NCI-H1105 treated with DMSO at 0.1 percent for 48 hours (cell line): Measurements from ENCODE around the gene DGAT2.

Source experiments
- DNase-seq: peaks from one replicate; lab custom pipeline; 2025; lab: John Stamatoyannopoulos, UW

The DGAT2 gene

DNA sequence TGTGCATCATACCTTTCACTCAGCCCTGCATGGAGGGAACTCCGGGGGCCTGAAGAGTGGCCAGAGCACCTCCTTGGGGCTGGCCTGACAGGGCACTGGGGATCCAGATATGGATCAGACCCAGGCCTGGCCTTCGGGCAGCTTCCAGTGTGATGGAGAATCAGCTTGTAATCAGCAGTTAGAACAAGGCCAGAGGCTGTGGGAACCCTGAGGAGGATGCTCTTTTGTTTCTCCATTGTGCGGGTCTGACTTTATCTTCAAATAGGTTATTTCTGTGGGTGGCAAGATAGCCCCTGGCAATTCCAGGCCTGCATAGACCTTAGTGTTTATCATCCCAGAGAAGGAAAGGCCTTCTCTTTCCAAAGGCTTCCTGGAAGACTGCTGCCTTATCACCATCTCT, 12.3 kb downstream of the DGAT2 start:
- DNase-seq, result no peak

DNA sequence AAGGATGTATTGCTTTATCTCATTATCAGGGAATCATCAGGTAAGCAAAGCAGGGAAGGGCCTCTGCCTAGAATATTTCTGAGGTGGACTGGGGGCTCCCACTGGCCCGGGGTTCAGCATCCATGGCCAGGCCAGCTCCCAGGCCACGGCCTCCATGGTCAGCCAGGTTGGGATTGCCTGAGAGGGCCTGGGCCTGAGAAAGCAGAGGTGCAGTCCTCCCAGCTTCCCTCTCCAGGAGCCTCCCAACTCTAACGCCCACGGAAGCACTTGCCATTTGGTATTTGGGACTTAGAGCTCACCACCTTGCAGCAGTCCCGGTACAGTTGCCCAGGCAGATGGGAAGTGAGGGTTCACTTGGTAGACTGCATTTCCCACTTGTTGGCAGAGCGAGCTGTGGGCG, 12.7 kb downstream of the DGAT2 start:
- DNase-seq, result no peak

DNA sequence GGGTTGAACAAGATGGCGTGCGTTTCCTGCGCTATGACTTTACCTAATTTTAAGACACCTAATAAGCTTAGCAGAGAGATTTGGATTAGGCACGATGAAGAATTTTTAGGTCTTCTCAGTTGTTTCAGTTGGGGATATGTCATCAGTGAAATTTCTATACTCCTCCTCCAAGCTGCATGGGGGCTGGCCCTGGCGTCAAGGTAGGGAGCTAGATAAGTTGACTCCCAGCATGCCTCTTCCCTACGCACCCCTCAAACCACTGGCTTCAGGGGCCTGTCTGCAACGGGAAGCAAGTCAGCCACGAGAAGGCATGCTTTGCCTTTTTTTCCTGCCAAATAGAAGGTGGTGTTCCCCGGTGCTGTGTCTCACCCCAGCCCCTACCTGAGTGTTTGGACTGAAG, 13.3 kb downstream of the DGAT2 start:
- no peak for DNase-seq

DNA sequence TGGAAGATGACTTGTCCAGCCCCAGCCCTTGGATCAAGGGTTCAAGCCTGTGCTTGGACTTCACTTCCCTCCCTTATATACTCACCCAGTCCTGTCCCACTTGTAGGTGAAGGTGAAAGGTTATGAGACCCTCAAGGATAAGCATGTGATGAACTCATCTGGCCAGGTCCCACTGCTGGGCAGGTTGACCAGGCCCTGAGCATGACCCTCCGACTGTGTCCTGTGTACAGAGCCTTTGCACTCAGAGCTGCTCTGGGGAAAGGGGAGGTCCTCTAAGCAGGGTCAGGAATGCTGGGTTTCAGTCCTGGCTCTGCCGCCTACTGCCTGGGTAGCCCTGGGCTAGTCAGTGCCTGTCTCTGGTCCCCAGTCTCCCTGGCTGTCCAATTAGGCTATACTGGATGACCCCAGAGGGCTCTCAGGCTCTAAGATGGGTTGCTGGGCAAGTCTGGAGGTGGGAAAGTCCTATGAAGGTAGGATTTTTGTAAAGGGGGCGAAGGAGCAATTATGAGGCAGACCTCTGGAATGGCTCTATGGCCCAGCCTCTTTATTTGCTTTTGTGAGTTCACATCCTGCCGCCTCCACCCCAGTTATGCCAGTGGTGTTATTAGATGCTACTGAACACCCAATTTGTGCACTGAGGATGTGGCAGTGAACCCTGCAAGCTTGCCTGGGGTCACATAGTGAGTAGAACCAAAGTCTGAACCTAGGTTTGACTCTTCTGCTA, 14.1 kb downstream of the DGAT2 start:
- DNase-seq, result no peak

DNA sequence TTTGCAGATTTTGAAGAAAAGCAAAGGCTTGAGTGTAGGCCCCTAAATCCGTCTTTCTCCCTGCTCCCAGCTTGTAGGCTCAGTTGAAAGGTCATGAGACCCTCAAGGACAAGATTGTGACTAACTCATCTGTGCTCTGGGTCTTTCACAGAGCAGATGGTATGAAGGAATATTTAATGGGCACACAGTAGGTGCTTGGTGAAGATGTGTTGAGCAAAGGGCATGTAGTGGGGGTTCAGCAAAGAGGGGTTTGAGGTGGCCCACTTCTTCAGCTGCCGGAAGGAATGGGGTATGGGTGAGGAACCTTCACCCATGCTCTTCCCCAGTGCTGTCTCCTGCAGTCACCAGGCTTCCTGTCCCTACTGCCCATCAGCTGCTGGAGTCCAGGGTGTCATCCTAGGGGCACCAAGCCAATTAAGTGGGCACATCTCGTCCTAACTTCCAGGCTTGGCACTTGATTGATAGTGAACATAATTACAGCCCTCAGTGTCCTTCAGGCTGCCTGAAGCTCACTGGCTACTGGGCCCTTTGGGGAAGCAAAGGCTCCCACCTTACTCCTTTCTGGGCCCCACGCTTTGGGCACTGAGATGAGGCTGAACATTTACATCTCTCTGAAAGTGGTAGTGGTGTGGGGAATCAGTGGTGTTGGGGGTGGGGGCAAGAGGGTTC, 15.0 kb downstream of the DGAT2 start:
- DNase-seq, result no peak

DNA sequence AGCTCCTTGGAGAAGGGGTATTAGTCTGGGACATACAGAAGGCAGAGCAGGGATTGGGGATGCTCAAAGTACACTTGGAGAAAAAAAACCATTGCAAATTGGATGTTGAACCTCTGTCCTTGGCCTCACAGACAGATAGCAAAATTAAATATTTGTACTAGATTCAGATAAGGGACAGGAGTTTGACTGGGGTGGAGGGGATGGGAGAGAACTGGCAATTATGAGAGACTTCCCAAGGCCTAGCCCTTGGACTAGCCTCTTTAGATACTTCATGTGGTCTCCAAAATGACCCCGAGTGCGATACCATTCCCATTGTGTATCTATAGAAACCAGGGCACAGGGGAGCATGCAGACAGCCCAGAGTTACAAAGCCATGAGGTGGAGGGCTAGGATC, 15.5 kb downstream of the DGAT2 start:
- no peak for DNase-seq

DNA sequence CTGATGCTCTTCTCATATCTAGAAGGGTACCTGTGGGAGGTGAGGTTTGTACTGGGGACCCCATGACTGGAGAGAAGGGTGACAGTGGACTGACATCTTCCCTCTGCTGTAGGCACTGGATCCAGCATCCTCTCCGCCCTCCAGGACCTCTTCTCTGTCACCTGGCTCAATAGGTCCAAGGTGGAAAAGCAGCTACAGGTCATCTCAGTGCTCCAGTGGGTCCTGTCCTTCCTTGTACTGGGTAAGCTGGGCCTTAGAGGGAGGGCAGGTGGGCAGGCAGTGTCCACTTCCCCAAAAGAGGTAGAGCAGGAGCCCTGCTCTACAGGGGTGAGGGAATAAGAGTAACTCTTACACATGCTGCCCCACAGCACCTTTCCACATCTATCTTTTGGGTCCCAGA, 15.9 kb downstream of the DGAT2 start:
- no peak for DNase-seq

DNA sequence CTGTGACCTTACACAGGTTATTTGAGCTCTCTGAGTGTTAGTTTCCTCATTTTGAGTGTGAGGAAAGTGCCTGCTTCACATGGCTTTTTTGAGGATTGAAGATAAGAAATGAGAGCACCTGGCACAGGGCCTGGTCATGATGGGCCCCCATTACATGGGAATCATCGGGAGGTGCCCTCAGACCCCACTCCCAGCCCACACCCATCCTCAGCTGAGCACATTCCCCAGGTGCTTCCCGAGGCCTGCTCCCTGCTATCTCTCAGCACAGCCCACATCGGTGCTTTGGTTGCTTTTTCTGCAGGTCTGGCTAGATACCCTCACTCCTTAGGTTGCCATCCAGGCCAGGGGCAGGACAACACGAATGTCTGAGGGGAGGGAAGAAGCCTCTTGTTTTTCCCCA, 16.6 kb downstream of the DGAT2 start:
- no peak for DNase-seq

DNA sequence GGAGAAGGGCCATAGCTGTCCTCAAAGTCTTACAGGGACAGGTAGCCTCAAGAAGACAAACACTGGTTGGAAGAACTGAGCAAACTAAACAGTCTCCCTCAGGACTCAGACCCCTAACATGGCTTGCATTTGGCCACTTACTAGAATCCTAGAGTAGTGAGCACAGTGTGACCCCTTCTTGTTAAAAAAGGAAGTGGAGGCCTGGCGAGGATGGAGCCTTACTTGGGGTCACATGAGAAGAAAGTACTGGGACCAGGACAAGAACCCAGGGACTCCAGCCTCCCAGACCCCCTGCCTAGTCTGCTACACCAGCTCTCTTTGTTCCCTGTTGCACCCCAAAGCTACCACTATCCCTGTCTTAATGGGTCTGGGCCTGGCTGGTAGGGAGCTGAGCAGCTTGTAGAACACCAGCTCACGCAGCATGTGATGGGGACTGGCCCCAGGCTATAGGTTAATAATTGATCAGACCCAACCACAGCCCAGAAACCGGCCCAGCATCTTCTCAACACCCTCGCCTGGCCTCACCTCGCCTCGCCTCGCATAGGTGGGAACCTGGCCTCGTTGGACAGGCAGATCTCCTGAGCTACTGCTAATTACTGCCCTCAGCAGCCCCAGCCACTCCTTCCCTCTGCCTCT, 17.6 kb downstream of the DGAT2 start:
- no peak for DNase-seq

DNA sequence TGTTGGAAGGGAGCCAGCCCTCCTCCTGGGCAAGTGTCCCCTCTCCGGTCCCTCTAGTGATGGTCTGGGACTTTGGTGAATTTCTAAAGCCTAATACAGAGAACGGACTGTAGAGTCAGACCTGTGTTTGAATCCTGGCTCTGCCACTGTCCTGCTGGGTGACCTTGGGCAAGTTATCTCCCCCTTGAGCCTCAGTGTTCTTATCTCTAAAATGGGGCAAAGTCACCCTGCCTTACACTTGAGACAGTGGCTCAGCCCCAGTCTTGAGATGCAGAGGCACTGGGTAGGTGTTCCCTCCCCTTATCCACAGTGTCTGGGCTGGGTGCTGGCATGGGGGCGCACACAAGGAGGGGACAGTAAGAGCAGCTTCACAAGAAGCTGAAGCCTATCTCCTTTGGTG, 20.9 kb downstream of the DGAT2 start:
- DNase-seq, result no peak

DNA sequence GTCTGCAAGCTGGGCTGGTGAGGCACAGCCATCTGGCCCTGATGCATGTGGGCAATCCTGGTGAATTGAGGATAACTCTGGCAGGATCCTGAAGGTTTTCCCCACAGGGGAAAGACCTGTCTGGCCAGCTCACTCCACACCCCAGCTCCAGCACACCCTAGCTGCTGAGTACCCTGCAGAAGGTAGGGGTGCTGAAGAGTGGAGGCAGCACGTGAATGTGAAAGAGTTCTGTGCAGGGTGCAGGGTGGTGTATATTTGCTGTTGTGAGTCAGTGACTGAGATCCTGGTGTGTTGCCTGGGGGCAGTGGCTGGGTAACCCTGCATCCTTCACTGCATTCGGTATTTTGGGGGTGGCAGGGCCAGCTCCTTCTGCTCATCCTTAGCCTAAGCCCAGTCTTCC, 22.4 kb downstream of the DGAT2 start:
- no peak for DNase-seq

DNA sequence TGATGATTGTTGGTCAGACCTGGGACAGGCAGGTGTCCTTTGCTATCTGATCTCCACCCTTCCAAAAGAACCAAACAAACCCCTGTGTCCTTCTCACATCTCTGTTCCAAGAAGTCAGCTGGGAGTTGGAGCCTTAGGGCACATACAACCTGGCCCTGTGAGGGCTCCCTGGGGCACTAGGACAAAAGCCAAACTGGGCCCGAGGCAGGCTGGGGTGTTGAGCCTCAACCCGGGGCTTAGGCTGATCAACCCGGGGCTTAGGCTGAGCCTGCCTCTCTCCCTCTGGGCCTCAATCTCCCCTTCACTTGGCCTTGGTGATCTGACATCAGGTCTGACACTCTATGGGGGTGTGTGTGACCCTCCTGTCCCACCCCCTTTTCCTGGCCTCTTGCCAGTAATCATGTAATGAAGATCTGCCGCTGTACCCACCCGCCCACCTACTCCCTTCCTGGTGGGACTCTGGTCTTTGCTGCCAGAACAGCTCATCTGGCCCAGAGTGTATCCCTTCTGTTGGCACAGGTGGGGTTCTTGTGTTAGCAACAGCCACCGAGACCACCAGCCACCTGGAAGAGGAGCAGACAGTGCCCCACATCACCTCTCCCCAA, 23.7 kb downstream of the DGAT2 start:
- no peak for DNase-seq

DNA sequence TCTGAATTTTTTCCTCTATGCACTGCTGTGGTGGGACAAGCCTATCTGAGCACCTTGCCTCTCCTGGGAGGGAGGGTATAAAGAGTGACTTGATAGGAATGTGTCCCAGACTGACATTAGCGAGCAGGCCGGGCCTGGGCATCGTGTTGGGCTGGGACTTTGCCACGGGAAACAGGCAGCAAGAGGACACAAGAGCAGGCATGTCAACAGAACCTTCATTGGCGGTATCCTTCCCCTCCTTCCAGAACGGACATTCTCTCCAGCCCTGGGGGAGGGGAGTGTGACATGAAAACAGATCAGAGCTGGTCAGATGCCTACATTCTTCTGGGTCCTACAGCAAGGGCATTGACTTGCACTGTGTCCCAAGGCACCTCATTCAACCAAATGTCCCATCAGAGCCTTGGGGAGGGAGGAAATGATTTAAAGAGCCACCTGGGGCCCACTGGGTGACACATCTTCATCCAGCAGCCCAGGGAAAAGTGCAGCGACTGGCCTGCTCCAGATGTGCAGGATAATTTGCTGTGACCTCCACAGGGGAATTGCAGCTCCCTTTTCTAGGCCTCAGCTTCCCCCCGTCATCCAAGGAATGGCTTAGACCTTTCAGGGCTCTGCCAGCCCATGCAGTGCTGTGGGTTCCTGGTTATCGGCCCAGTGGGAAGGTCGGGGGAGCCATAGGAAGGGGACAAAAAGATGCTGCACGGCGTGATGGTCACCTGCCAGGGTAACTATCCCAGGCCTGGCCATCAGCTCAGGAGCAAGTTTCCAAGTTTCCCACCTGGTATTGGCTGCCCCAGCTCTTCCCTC, 24.6 kb downstream of the DGAT2 start:
- no peak for DNase-seq

DNA sequence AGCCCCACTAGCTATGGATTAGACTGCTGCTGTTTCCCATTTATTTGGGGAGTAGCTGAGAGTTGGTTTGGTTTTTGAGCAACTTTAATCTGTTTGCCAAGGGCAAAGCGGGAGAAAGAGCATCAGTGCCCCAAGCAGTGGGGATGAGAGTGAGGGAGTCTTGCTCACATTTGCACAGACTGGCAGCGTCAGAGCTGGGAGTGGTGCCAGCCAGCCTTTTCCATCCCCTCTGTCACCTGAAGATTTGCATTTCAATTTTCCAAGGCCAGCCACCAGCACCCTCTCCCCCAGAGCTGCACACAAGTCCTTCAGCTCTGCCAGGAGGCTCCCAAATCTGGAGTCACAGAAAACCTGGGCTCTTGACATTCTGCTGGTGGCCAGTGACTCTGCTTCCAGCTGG, 25.4 kb downstream of the DGAT2 start:
- DNase-seq, result peak; percentile 38

DNA sequence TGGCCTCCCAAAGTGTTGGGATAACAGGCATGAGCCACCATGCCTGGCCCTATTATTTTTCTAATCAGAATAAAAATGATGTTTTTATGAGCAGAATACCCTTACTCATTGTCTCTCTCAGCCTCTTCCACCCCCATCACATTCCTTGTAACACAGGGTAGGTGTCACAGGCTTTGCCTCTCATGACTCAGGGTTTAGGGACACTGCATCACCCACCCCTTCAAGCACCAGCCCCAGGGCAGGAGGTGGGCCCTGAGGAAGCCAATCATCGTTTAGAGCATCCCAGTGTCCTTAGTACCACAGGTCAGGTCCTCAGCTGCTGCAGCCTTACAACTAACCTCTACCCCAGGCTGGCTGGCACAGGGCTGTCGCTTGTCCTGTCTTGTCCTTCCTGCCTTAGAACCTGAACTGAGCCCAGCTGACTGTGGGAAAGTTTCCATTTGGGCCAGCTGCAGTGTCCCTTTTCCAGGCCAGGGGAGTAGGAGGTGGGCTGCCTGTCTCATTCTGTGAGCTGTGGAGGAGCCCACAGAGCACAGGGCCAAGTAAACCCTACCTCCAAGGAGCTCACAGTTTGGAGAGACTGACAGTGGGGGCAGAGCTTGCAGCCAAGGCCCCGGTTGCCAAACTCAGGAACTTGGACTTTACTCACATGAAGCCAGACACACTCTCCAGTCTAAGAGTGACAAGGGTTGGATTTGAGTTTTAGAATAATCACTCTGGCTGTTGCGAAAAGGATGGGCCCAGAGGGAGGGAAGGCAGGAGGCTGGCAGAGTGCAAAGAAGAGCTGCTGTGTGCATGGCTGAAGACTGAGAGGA, 26.9 kb downstream of the DGAT2 start:
- no peak for DNase-seq

DNA sequence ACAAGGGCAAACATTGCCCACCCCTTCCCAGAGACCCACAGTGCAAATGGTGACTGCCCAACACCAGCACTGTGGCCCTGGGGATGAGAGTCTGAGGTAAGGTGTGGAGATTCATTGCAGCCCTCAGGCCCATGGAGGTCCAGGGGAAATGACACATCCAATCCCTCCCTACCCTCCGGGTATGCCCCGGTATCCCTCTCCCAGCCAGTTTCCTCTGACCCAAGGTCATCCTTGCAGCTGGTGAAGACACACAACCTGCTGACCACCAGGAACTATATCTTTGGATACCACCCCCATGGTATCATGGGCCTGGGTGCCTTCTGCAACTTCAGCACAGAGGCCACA, 27.5 kb downstream of the DGAT2 start:
- no peak for DNase-seq

DNA sequence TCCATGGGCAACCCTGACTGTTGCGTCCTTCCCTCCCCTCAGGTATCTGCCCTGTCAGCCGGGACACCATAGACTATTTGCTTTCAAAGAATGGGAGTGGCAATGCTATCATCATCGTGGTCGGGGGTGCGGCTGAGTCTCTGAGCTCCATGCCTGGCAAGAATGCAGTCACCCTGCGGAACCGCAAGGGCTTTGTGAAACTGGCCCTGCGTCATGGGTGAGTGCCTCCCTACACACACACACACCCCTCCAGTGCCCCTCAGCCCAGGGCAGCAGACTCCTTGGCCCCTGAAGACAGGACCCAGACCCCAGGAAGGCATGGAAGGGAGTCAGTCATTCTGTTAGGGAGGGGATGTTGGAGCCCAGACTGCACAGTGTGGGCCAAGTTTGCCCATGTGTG, 28.5 kb downstream of the DGAT2 start:
- no peak for DNase-seq

DNA sequence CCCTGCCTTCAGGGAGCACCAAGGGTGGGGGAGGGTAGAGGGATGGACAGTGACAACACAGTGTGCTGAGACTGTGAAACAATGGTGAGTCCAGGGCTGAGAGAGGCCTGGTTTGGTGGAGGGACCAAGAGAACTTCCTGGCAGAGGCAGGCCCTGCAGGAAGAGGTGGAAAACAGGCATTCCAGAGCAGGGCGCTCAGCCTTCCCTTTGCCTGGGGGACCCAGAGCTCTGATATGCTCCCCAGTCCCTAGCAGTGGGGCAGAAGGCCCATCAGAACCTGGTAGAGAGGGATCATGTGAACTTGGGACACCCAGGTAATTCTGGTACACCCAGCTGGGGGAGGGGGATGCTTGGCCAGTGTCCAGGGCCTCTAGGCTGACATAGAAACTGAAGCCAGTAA, 29.2 kb downstream of the DGAT2 start:
- DNase-seq, result no peak

DNA sequence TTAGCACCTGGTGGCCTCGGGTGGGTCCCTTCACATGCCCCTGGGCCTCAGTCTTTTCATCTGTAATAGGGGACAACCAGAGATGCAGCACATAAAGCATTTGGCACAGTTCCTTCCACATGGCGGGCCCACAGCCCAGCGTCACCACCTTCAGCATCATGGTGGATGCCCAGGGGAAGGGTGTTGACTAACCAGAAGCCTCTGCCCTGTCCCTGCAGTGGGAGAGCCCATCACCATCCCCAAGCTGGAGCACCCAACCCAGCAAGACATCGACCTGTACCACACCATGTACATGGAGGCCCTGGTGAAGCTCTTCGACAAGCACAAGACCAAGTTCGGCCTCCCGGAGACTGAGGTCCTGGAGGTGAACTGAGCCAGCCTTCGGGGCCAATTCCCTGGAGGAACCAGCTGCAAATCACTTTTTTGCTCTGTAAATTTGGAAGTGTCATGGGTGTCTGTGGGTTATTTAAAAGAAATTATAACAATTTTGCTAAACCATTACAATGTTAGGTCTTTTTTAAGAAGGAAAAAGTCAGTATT, 31.6 kb downstream of the DGAT2 start:
- DNase-seq, result no peak

DNA sequence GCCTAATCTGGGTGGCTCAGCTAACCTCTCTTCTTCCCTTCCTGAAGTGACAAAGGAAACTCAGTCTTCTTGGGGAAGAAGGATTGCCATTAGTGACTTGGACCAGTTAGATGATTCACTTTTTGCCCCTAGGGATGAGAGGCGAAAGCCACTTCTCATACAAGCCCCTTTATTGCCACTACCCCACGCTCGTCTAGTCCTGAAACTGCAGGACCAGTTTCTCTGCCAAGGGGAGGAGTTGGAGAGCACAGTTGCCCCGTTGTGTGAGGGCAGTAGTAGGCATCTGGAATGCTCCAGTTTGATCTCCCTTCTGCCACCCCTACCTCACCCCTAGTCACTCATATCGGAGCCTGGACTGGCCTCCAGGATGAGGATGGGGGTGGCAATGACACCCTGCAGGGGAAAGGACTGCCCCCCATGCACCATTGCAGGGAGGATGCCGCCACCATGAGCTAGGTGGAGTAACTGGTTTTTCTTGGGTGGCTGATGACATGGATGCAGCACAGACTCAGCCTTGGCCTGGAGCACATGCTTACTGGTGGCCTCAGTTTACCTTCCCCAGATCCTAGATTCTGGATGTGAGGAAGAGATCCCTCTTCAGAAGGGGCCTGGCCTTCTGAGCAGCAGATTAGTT, 32.3 kb downstream of the DGAT2 start:
- DNase-seq, result no peak
